Gastroesophageal sphincter (tissue), 4 donors: Measurements from ENCODE around the gene NPSR1. TPM values are rescaled to one million over a fixed set of nuclear protein-coding genes. Genes with fewer than 3 reads are reported as not detected.

Experiments
- ATAC-seq: fragments of 150-250 bp; one replicate; pipeline ENCODE4 v1.9.1; 2016; ENCODE audit warnings: mild to moderate bottlenecking, moderate library complexity
- H3K27ac ChIP-seq, 4 donors: fragments of 200-600 bp; sonication (generic) in 3 of 4; 1 replicate in 3 of 4; 2 replicates in 1 of 4; pipeline ENCODE4 v1.5.1; 2016 to 2019
- H3K27me3 ChIP-seq: fragments of 200-600 bp; sonication (generic); one replicate; pipeline ENCODE4 v1.5.1; 2019
- H3K36me3 ChIP-seq, 2 donors: fragments of 200-600 bp; sonication (generic); one replicate each; pipeline ENCODE4 v1.5.1; 2019; ENCODE audit warnings: control low read depth in 1 of 2
- H3K4me1 ChIP-seq, 3 donors: fragments of 200-600 bp; sonication (generic); 1 replicate in 2 of 3; 2 replicates in 1 of 3; pipeline ENCODE4 v1.5.1; 2016 to 2019; ENCODE audit warnings: control low read depth in 2 of 3
- H3K4me3 ChIP-seq, 2 donors: fragments of 200-600 bp; sonication (generic); one replicate each; pipeline ENCODE4 v1.5.1; 2019; ENCODE audit warnings: mild to moderate bottlenecking in 1 of 2, moderate library complexity in 1 of 2
- H3K9me3 ChIP-seq, 3 donors: fragments of 200-600 bp; sonication (generic); one replicate each; pipeline ENCODE4 v1.5.1; 2017 to 2019; ENCODE audit warnings: control low read depth in 2 of 3
- EP300 ChIP-seq: sonication (generic); formaldehyde crosslinking; IDR thresholded peaks from one replicate; pipeline ENCODE4 v1.6.1; 2017; ENCODE audit warnings: antibody characterized with exemption, mild to moderate bottlenecking
- POLR2A ChIP-seq, 2 donors: fragments of 450-650 bp; IDR thresholded peaks; one replicate each; pipeline ENCODE4 v1.6.1; 2017; ENCODE audit warnings: antibody characterized with exemption in 2 of 2, mild to moderate bottlenecking in 2 of 2, moderate library complexity in 1 of 2
- POLR2AphosphoS5 ChIP-seq: sonication (generic); formaldehyde crosslinking; IDR thresholded peaks from one replicate; pipeline ENCODE4 v1.6.1; 2017; ENCODE audit warnings: antibody characterized with exemption
- WGBS, 2 donors: methylation state at CpG; one replicate each; pipeline ENCODE4 v1.1.5; 2018; ENCODE audit warnings: low coverage in 1 of 2; 5-methylcytosine and 5-hydroxymethylcytosine counted together
- total RNA-seq, 4 donors: library from RNA; depleted of rRNA; stranded (reverse); fragments of >200 nt; gene quantifications; one replicate each; pipeline ENCODE4 v1.1.0, GENCODE V29; 2016
- TF ChIP-seq, protein P1 (sequence below), 4 experiments: fragments of 200-600 bp in 2 of 4; fragments of 450-650 bp in 2 of 4; sonication (generic) in 1 of 4; IDR thresholded peaks; one replicate each; pipeline ENCODE4 v1.5.1; 2017 to 2019; ENCODE audit warnings: antibody characterized with exemption in 4 of 4, mild to moderate bottlenecking in 2 of 4, moderate library complexity in 2 of 4

NPSR1 gene, protein sequence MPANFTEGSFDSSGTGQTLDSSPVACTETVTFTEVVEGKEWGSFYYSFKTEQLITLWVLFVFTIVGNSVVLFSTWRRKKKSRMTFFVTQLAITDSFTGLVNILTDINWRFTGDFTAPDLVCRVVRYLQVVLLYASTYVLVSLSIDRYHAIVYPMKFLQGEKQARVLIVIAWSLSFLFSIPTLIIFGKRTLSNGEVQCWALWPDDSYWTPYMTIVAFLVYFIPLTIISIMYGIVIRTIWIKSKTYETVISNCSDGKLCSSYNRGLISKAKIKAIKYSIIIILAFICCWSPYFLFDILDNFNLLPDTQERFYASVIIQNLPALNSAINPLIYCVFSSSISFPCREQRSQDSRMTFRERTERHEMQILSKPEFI
- not detected for total RNA-seq

DNA sequence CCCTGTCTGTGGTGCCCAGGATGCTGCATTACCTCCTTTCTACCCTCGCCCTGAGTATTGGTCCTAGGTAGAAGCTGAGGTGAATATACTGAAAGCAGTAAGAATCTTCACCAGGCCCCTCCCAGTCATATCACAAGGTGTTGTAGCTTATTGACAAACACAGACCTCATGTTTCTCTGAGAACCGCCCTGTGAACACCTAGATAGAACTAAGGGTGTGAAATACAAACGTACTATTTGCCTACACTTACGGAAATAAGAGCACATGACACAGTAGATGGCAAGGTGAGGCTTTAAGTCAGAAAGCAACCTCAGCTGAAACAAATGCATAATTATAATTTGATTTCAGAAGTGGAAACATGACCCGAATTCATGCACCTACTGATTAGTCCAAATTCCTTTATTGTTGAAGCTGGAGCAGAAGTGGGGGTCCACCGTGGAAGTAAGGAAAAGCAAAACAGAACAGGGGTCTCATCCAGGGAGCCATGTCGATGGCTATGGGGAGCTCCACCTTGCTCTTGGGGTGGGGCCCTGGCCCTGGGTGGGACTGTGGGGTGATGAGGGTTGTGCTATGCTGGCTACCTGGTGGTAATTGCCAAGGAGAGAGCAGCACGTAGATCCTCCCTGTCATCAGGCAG is at the start of gene NPSR1:
NPSR1 (plus strand) TSS at position 587 of the 637 bp plus-strand sequence. CDS start 195 bp downstream, outside the sequence.
- Histone ChIP-seq H3K4me3 (no peak within 1 kb of the TSS), H3K9me3 (no peaks in the 10 kb centered on the region), H3K4me1 (no peaks in the 10 kb centered on the region), H3K27ac (no peak within 1 kb of the TSS), H3K36me3 (no peaks in the 10 kb centered on the region), H3K27me3 (no peaks in the 10 kb centered on the region)
- WGBS, 2 donors: 71 to 81% methylated on average over 2 to 7 of the region's 8 CpGs
- ATAC-seq: no peak
- TF ChIP-seq POLR2AphosphoS5 (no peak), EP300 (no peak), POLR2A (IDR thresholded peaks at IDR 0.05) (no peak)
- TF ChIP-seq, protein P1, sequence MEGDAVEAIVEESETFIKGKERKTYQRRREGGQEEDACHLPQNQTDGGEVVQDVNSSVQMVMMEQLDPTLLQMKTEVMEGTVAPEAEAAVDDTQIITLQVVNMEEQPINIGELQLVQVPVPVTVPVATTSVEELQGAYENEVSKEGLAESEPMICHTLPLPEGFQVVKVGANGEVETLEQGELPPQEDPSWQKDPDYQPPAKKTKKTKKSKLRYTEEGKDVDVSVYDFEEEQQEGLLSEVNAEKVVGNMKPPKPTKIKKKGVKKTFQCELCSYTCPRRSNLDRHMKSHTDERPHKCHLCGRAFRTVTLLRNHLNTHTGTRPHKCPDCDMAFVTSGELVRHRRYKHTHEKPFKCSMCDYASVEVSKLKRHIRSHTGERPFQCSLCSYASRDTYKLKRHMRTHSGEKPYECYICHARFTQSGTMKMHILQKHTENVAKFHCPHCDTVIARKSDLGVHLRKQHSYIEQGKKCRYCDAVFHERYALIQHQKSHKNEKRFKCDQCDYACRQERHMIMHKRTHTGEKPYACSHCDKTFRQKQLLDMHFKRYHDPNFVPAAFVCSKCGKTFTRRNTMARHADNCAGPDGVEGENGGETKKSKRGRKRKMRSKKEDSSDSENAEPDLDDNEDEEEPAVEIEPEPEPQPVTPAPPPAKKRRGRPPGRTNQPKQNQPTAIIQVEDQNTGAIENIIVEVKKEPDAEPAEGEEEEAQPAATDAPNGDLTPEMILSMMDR (IDR thresholded peaks at IDR 0.05): no peak

DNA sequence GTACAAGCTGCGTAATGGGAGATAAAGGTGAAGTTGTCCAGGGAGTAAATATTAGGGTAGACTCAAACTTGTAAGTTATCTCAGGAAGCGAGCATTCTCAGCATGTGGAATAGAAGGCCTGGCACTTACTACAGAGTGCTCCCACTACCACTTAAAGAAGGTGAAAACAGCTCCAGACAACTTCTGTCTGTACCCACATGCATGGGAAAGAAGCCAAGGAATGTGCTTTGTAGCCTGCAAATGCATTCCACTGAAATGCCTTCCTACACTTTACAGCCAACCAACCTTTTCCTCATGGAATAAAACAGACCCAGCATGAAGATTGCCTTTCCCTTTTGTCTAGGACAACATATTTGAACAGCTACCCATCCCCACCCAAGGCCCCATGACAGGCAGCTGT is 45.4 kb upstream of the NPSR1 start:
- H3K27ac ChIP-seq: no peak overlapping the region
- peaks cover 0 to 8% (median 0%) of the 10 kb centered on the region in 3 donors for H3K4me1 ChIP-seq
- 55% methylated on average over 2 of the region's 2 CpGs; no CpG with 5 or more reads in 1 of the 2 donors for WGBS, 2 donors
- H3K36me3 ChIP-seq: no peaks in the 10 kb centered on the region
- TF ChIP-seq POLR2A (IDR thresholded peaks at IDR 0.05): no peak
- no peak for TF ChIP-seq EP300
- TF ChIP-seq, protein P1 (IDR thresholded peaks at IDR 0.05): no peak
- TF ChIP-seq POLR2AphosphoS5: no peak
- H3K9me3 ChIP-seq: no peaks in the 10 kb centered on the region
- no peaks in the 10 kb centered on the region for H3K27me3 ChIP-seq
- no peak for ATAC-seq
- no peak overlapping the region for H3K4me3 ChIP-seq

DNA sequence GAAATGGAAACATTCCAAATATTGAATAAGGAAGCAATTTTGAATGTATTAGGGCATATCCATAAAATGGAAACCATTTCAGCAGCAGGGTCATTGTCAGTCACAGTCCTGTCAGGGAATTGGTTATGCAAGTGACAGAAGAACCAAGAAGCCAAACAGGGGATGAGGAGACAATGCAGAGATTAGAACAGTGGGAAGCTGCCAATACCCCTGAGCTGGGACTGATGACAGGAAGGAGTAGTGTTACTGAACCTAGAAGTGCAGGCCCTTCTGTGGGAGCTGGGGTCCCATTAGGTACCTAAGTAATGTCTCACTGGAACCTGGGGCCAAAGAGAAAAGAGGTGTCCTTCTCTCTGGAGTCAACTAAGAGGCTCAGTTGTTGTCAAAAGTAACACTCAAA is 37.6 kb upstream of the NPSR1 start:
- TF ChIP-seq, protein P1 (IDR thresholded peaks at IDR 0.05): no peak
- TF ChIP-seq POLR2A (IDR thresholded peaks at IDR 0.05) (no peak), EP300 (no peak), POLR2AphosphoS5 (no peak)
- Histone ChIP-seq H3K9me3 (peaks cover 0 to 6% (median 0%) of the 10 kb centered on the region in 3 donors), H3K4me1 (no peaks in the 10 kb centered on the region), H3K4me3 (no peak overlapping the region), H3K27me3 (no peaks in the 10 kb centered on the region), H3K36me3 (no peaks in the 10 kb centered on the region), H3K27ac (no peak overlapping the region)
- no peak for ATAC-seq

DNA sequence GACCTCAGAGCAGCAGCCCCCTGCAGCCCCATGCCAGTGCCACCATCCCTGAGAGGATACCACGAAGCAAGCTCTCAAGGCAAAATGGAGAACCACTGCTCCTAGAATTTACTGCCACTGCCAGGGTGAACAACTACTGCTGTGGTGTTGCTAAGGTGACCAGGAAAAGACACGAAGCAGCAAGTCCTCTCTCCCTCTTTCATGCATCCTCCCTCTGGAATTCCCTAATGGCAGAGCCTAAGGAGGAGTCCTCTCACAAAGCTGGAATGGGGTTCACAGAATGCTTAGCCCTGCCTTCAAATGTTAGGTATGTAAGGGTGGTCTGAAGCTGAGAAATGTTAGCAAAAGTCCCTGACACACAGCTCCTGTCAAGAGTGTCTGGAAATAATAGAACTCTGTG is 35.8 kb upstream of the NPSR1 start:
- Histone ChIP-seq H3K27ac (no peak overlapping the region), H3K4me3 (no peak overlapping the region), H3K27me3 (no peaks in the 10 kb centered on the region), H3K36me3 (no peaks in the 10 kb centered on the region), H3K9me3 (peaks cover 0 to 6% (median 0%) of the 10 kb centered on the region in 3 donors), H3K4me1 (no peaks in the 10 kb centered on the region)
- ATAC-seq: no peak
- no peak for TF ChIP-seq POLR2AphosphoS5
- TF ChIP-seq, protein P1 (IDR thresholded peaks at IDR 0.05): no peak
- TF ChIP-seq POLR2A (IDR thresholded peaks at IDR 0.05): no peak
- TF ChIP-seq EP300: no peak
- 20% methylated on average over 1 of the region's 2 CpGs; no CpG with 5 or more reads in 1 of the 2 donors for WGBS, 2 donors
